Pancreas (tissue), 10 donors: ENCODE data around the gene DBX2. TPM values are rescaled to one million over a fixed set of nuclear protein-coding genes. Genes with fewer than 3 reads are reported as not detected.

Experiments used
- ATAC-seq, 4 donors: fragments of 200-7000 bp; cut with Tn5 transposase; one replicate each; pipeline versions ENCODE4 v1.8.0 to v1.9.1; 2020; ENCODE audit warnings: mild to moderate bottlenecking in 4 of 4, moderate library complexity in 4 of 4
- DNase-seq, 6 donors: peaks; one replicate each; pipeline ENCODE4 v3.0.0-alpha.2; 2020
- FAIRE-seq: peaks from 2 replicates; lab custom pipeline; 2012; peaks lifted over from hg19 to GRCh38; lab: Jason Lieb, UNC
- H3K27ac ChIP-seq, 4 donors: fragments of 200-600 bp; sonication (generic); 1 replicate in 3 of 4; 2 replicates in 1 of 4; pipeline versions ENCODE4 v1.5.0 to v1.8.0; 2020
- H3K27me3 ChIP-seq, 4 donors: fragments of 200-600 bp; one replicate each; pipeline ENCODE4 v1.8.0; 2021
- H3K36me3 ChIP-seq, 3 donors: fragments of 200-600 bp; sonication (generic) in 1 of 3; one replicate each; pipeline versions ENCODE4 v1.5.0 to v1.8.0; 2020 to 2021
- H3K4me1 ChIP-seq, 3 donors: fragments of 200-600 bp; one replicate each; pipeline ENCODE4 v1.8.0; 2021
- H3K4me3 ChIP-seq, 4 donors: fragments of 200-600 bp; sonication (generic) in 2 of 4; one replicate each; pipeline versions ENCODE4 v1.5.0 to v1.8.0; 2020 to 2021
- H3K9me3 ChIP-seq, 4 donors: fragments of 200-600 bp; one replicate each; pipeline ENCODE4 v1.8.0; 2021
- CTCF ChIP-seq, 4 donors: fragments of 200-600 bp; sonication (generic) in 3 of 4; IDR thresholded peaks; one replicate each; pipeline versions ENCODE4 v1.5.0 to v1.8.0; 2021; ENCODE audit warnings: antibody characterized with exemption in 4 of 4
- WGBS, 2 donors: extraction: QIAGEN DNeasy Blood & Tissue Kit; methylation state at CpG; one replicate each; pipeline ENCODE4 v1.1.7; 2013; 5-methylcytosine and 5-hydroxymethylcytosine counted together
- intact Hi-C, 3 donors: fragments of 100-400 bp; cut with DNase I; formaldehyde crosslinking; loops; one replicate each; pipeline versions ENCODE4 v1.11.1 to v1.14.2; 2022
- polyA plus RNA-seq, 2 donors: library from polyadenylated mRNA; stranded (reverse); fragments of 200-250 nt; gene quantifications; one replicate each; pipeline ENCODE4 v1.2.3, GENCODE V29; 2013
- total RNA-seq, 6 donors: library from RNA; stranded (reverse); fragmentation: NEBNext Ultra II Directional in 4 of 6; extraction: Animal tissue kit (Norgen Biotek cat#: 25700) in 4 of 6; gene quantifications; one replicate each; pipeline versions ENCODE4 v1.2.1 to v1.2.4, GENCODE V29; 2021 to 2023
- donor health status: healthy with polysubstance abuse.
- donor health status: DM: no; HTN: no; CAD: no; lungs with moderate emphysema.
- donor health status: DM: no; HTN: no; CAD: no.
- donor health status: control.
- donor health status: control.
- donor health status: Bipolar disorder and iron deficiency.
- donor health status: DM: yes; HTN: yes; CAD: no.
- donor health status: DM: no; HTN: no; CAD: no.
- donor health status: DM: no; HTN: no; CAD: no.
- donor health status: DM: yes; HTN: yes; CAD: no.

Gene DBX2
- total and polyA plus RNA-seq, 8 donors, result 0.04 to 0.18 (median 0.09) TPM; not detected in 4

DNA sequence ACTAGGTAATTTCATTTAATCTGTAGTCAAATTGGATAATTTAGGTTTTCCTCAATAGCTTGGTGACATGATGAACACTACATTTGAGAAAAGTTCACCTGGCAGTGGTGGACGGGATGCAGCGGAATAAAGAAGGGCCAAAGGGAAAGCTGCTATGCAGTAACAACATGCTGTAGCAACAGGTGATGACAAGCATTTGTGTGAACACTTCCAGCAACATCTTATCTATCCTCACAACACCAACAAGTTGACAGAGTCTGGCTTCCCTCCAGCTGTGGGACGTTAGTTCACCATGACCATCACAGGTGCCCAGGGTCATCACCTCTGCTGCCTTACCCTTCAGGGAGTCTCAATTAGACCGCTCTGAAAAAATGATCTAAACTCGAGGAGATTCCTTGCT lies 8.3 kb downstream of the DBX2 start:
- Histone ChIP-seq H3K9me3 (no peaks in the 10 kb centered on the region), H3K27me3 (no peaks in the 10 kb centered on the region), H3K36me3 (no peaks in the 10 kb centered on the region), H3K4me1 (no peaks in the 10 kb centered on the region), H3K4me3 (no peak overlapping the region), H3K27ac (no peak overlapping the region)
- intact Hi-C loops, result no loop called here
- DNase-seq, result no peak
- WGBS, 2 donors, result 66 to 67% methylated on average over 5 of the region's 5 CpGs
- no peak for FAIRE-seq
- no peak for ATAC-seq
- TF ChIP-seq CTCF (IDR thresholded peaks at IDR 0.05), result no peak

DNA sequence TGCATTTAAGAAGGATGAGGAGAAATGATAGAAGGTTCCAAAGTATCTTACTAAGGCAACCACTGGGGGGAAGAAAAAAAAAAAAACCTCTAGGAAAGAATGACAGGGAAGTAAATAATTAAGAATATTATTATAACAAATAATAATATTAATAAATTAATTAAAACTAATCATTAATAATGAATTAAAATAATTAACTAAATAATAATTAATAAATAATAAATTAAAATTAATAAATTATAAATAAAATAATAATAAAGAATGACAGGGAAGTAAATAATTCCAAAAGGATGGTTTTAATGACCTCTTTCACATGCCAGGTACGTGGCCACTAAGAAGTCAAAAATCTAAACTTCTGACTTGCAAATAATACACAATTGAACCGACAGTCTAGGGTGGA lies 9.9 kb downstream of the DBX2 start:
- H3K36me3 ChIP-seq, result no peaks in the 10 kb centered on the region
- DNase-seq (no peak), ATAC-seq (no peak), FAIRE-seq (peak; percentile 85)
- 73 to 86% methylated on average over 2 of the region's 2 CpGs for WGBS, 2 donors
- no peaks in the 10 kb centered on the region for H3K27me3 ChIP-seq
- intact Hi-C loops, result no loop called here
- no peak overlapping the region for H3K27ac ChIP-seq
- H3K4me3 ChIP-seq, result no peak overlapping the region
- H3K9me3 ChIP-seq, result no peaks in the 10 kb centered on the region
- H3K4me1 ChIP-seq, result no peaks in the 10 kb centered on the region
- no peak for TF ChIP-seq CTCF (IDR thresholded peaks at IDR 0.05)

- Histone ChIP-seq H3K9me3 (no peaks in the 10 kb centered on the region), H3K27me3 (no peaks in the 10 kb centered on the region), H3K4me3 (no peak overlapping the region), H3K4me1 (no peaks in the 10 kb centered on the region), H3K27ac (no peak overlapping the region), H3K36me3 (no peaks in the 10 kb centered on the region)
- intact Hi-C loops, result no loop called here
- FAIRE-seq (no peak), DNase-seq (no peak), ATAC-seq (no peak)
- no peak for TF ChIP-seq CTCF (IDR thresholded peaks at IDR 0.05)
- WGBS, 2 donors, result 71 to 73% methylated on average over 2 of the region's 2 CpGs
Observed at GRCh38 chr12:45039757-45040156, 11.1 kb downstream of the DBX2 start.

DNA sequence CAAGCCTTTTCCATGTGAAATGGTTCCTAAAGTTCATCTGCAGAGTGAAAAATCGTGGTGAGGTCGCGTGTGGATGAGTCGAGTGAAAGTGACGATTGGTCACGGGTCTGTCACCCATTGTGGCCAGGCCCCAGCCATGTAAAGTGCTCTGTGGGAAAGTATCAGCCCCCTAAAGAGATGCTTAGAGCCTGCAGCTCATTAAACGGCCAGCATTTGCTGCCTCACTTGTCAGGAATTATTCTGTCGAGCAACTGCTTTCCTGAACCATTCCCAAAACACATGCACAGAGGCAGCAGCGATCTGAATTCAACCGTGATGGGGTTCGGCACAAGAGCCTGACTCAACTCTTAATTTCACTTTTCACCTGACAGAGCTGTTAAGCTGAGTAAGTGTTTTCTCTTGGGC lies 16.0 kb downstream of the DBX2 start:
- DNase-seq (no peak), FAIRE-seq (no peak), ATAC-seq (no peak)
- WGBS, 2 donors, result 53 to 56% methylated on average over 11 of the region's 11 CpGs
- H3K4me3 ChIP-seq, result no peak overlapping the region
- no peak for TF ChIP-seq CTCF (IDR thresholded peaks at IDR 0.05)
- H3K27me3 ChIP-seq, result no peaks in the 10 kb centered on the region
- H3K27ac ChIP-seq, result no peak overlapping the region
- no peaks in the 10 kb centered on the region for H3K9me3 ChIP-seq
- no peaks in the 10 kb centered on the region for H3K36me3 ChIP-seq
- H3K4me1 ChIP-seq, result no peaks in the 10 kb centered on the region
- intact Hi-C loops, result no loop called here

DNA sequence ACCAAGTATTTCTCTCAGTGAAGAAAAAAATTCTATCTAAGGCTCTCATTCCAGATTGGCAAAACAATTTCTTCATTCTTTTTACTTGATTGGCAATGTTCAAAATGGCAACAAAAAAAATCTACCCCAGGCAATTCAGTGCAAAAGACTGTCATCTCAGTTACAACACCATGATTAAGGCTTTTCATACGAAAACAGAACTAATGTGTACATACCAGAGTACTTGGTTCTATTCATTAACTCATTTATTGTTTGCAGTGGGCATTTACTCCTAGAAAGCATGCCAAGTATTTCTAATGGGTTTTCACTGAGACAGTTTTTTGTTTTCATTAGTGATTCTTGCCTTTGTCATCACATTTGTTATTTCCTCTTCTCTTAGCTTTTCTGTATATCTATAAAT lies 33.0 kb downstream of the DBX2 start:
- H3K36me3 ChIP-seq, result no peaks in the 10 kb centered on the region
- ATAC-seq, result no peak
- 6 to 15% methylated on average over 1 of the region's 1 CpG for WGBS, 2 donors
- TF ChIP-seq CTCF (IDR thresholded peaks at IDR 0.05), result no peak
- no peak for DNase-seq
- H3K4me3 ChIP-seq, result no peak overlapping the region
- H3K27ac ChIP-seq, result no peak overlapping the region
- no peaks in the 10 kb centered on the region for H3K9me3 ChIP-seq
- no peaks in the 10 kb centered on the region for H3K4me1 ChIP-seq
- FAIRE-seq, result no peak
- no peaks in the 10 kb centered on the region for H3K27me3 ChIP-seq
- intact Hi-C loops, result no loop called here
